Gastroesophageal sphincter (tissue), 3 donors: ENCODE measurements around the gene TFF2.

Experiments
- CTCF ChIP-seq, 4 experiments: fragments of 200-600 bp in 2 of 4; fragments of 450-650 bp in 2 of 4; sonication (generic) in 1 of 4; IDR thresholded peaks; one replicate each; pipeline ENCODE4 v1.5.1; 2017 to 2019; ENCODE audit warnings: antibody characterized with exemption in 4 of 4, mild to moderate bottlenecking in 2 of 4, moderate library complexity in 2 of 4
- POLR2A ChIP-seq, 2 donors: fragments of 450-650 bp; IDR thresholded peaks; one replicate each; pipeline ENCODE4 v1.6.1; 2017; ENCODE audit warnings: antibody characterized with exemption in 2 of 2, mild to moderate bottlenecking in 2 of 2, moderate library complexity in 1 of 2
- POLR2AphosphoS5 ChIP-seq: sonication (generic); formaldehyde crosslinking; IDR thresholded peaks from one replicate; pipeline ENCODE4 v1.6.1; 2017; ENCODE audit warnings: antibody characterized with exemption

DNA sequence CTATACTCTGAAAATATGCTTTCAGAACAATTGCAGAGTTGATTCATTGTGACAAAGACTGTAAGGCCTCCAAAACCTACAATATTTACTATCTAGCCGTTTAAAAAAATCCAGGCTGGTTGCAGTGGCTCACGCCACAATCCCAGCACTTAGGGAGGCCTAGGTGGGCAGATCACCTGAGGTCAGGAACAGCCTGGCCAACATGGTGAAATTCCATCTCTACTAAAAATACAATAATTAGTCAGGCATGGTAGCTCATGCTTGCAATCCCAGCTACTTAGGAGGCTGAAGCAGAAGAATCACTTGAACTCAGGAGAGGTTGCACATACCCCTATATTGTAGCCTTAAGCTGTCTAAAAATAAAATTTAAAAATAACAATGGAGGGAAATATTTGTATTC lies 5.3 kb upstream of the TFF2 start:
- TF ChIP-seq POLR2AphosphoS5 (no peak), CTCF (IDR thresholded peaks at IDR 0.05) (no peak), POLR2A (IDR thresholded peaks at IDR 0.05) (no peak)
